Fibroblast of mammary gland (primary cell): ENCODE data around the gene GBE1.
"Not testable (repeated sequence)": the region's sequence is repeated elsewhere in the genome, so short reads cannot be mapped to it uniquely, and the experiment has no call there.

ENCODE experiments used
- DNase-seq: peaks from one replicate; pipeline ENCODE4 v3.0.0-alpha.2; 2010; ENCODE audit warnings: low read depth
- H3K4me3 ChIP-seq: 2 replicates; pipeline ENCODE4 v1.5.1; 2011; ENCODE audit warnings: low read depth, mild to moderate bottlenecking, low read length, moderate library complexity; ENCODE audit not compliant: control insufficient read depth
- CTCF ChIP-seq: conservative IDR thresholded peaks from 2 replicates; pipeline ENCODE4 v1.5.1; 2011; ENCODE audit warnings: low read depth, low read length, inconsistent platforms; ENCODE audit not compliant: control insufficient read depth, insufficient read depth

The GBE1 gene

GRCh38 chr3:81497572-81498251 lies 263.7 kb downstream of the GBE1 start:
- no peak overlapping the region for H3K4me3 ChIP-seq
- DNase-seq: no peak
- TF ChIP-seq CTCF: no peak

- TF ChIP-seq CTCF: no peak
- no peak for DNase-seq
- H3K4me3 ChIP-seq: no peak overlapping the region
Measured at GRCh38 chr3:81496407-81497104, 264.9 kb downstream of the GBE1 start.

GRCh38 chr3:81492471-81492870 lies 269.0 kb downstream of the GBE1 start:
- H3K4me3 ChIP-seq, DNase-seq: not testable (repeated sequence)

- DNase-seq: peak; percentile 82
- no peak for TF ChIP-seq CTCF
- no peak overlapping the region for H3K4me3 ChIP-seq
Measured at GRCh38 chr3:81492040-81492439, 269.4 kb downstream of the GBE1 start.

GRCh38 chr3:81490541-81491288 lies 270.7 kb downstream of the GBE1 start:
- peak; percentile 80 for TF ChIP-seq CTCF
- DNase-seq: peak; percentile 92
- H3K4me3 ChIP-seq: no peak overlapping the region

GRCh38 chr3:81485444-81485865 lies 276.0 kb downstream of the GBE1 start:
- DNase-seq: peak; percentile 89
- TF ChIP-seq CTCF: no peak
- no peak overlapping the region for H3K4me3 ChIP-seq

GRCh38 chr3:81484520-81484919 lies 276.9 kb downstream of the GBE1 start:
- no peak overlapping the region for H3K4me3 ChIP-seq
- no peak for DNase-seq
- TF ChIP-seq CTCF: no peak
